Stimulated activated CD8-positive, alpha-beta memory T cell treated with anti-CD3 and anti-CD28 coated beads, Interleukin-15, amount 100 ng/mL, for 24 hours (primary cell): ENCODE data around the gene KIAA1217.

Experiments
- DNase-seq: peaks from one replicate; pipeline ENCODE4 v3.0.0-alpha.2; 2020; ENCODE audit warnings: low read depth

KIAA1217 gene

GRCh38 chr10:24208661-24209431, at the start of gene KIAA1217:
Gene KIAA1217 (plus strand): TSS chr10:24209138. CDS start chr10:24209194, 56 bp downstream.
- DNase-seq: no peak

GRCh38 chr10:24162206-24162985, 46.5 kb upstream of the KIAA1217 start:
- no peak for DNase-seq

GRCh38 chr10:24163485-24163884, 45.5 kb upstream of the KIAA1217 start:
- no peak for DNase-seq

- DNase-seq: no peak
Measured at GRCh38 chr10:24168258-24169170, 40.4 kb upstream of the KIAA1217 start.

GRCh38 chr10:24170199-24170598, 38.7 kb upstream of the KIAA1217 start:
- no peak for DNase-seq

- no peak for DNase-seq
Measured at GRCh38 chr10:24172909-24173308, 36.0 kb upstream of the KIAA1217 start.

GRCh38 chr10:24174014-24174413, 34.9 kb upstream of the KIAA1217 start:
- no peak for DNase-seq

GRCh38 chr10:24176658-24177057, 32.3 kb upstream of the KIAA1217 start:
- DNase-seq: no peak

GRCh38 chr10:24177636-24178035, 31.3 kb upstream of the KIAA1217 start:
- no peak for DNase-seq

GRCh38 chr10:24180891-24181290, 28.0 kb upstream of the KIAA1217 start:
- no peak for DNase-seq

- no peak for DNase-seq
Measured at GRCh38 chr10:24184455-24184854, 24.5 kb upstream of the KIAA1217 start.

GRCh38 chr10:24193330-24193729, 15.6 kb upstream of the KIAA1217 start:
- DNase-seq: no peak

- DNase-seq: no peak
Measured at GRCh38 chr10:24197263-24197662, 11.7 kb upstream of the KIAA1217 start.

- no peak for DNase-seq
Measured at GRCh38 chr10:24201503-24202180, 7.3 kb upstream of the KIAA1217 start.

- DNase-seq: no peak
Measured at GRCh38 chr10:24202181-24202570, 6.8 kb upstream of the KIAA1217 start.

- DNase-seq: no peak
Measured at GRCh38 chr10:24205821-24206220, 3.1 kb upstream of the KIAA1217 start.

GRCh38 chr10:24206334-24206733, 2.6 kb upstream of the KIAA1217 start:
- DNase-seq: no peak

GRCh38 chr10:24206926-24207325, 2.0 kb upstream of the KIAA1217 start:
- DNase-seq: no peak

GRCh38 chr10:24207341-24207740, 1.6 kb upstream of the KIAA1217 start:
- DNase-seq: no peak

- no peak for DNase-seq
Measured at GRCh38 chr10:24207781-24208611, 942 bp upstream of the KIAA1217 start.

GRCh38 chr10:24209432-24209771, 464 bp downstream of the KIAA1217 start:
- DNase-seq: no peak
